ENCODE data around the gene CMYA5.

The CMYA5 gene

GRCh38 chr5:79791843-79792242 lies 102.2 kb downstream of the CMYA5 start:
- Histone ChIP-seq H3K9me3 (ENCODE audit: control insufficient read depth in 2 of 2, low read length in 2 of 2) (no peaks in the 10 kb centered on the region), H3K27ac (ENCODE audit: low read depth in 2 of 2, low read length in 2 of 2) (no peak overlapping the region), H3K4me1 (ENCODE audit: control insufficient read depth in 2 of 2, insufficient read depth in 2 of 2, low read length in 2 of 2) (peaks cover 0 to 3% of the 10 kb centered on the region in 2 donors), H3K4me3 (ENCODE audit: low read length in 2 of 2) (no peak overlapping the region), H3K9ac (ENCODE audit: low read depth in 1 of 2, low read length in 2 of 2) (no peak overlapping the region), H3K36me3 (ENCODE audit: control insufficient read depth in 2 of 2, insufficient read depth in 2 of 2, low read length in 2 of 2) (no peaks in the 10 kb centered on the region), H3K27me3 (ENCODE audit: control insufficient read depth in 2 of 2, insufficient read depth in 2 of 2, low read length in 2 of 2) (no peaks in the 10 kb centered on the region)

DNA sequence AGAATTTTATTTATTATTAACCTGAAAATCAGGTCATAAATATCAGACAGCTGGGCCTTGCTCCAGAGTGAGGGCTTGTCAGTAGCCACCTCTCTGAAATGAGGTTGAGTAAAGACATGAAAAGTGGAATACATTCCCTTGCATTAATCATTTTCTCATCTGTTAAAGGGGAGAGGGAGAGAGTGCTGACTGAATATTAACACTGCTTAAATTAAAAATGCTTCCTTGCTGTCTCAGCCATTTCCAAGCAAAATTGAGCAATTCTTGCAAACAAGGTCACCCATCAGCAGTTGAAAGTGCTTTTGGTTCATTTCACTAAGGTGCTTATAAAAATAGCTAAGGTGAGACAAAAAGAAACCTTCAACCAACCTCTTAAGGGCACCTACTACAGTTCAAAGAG lies 102.8 kb downstream of the CMYA5 start:
- Histone ChIP-seq H3K4me3 (ENCODE audit: low read length in 2 of 2) (no peak overlapping the region), H3K9me3 (ENCODE audit: control insufficient read depth in 2 of 2, low read length in 2 of 2) (no peaks in the 10 kb centered on the region), H3K4me1 (ENCODE audit: control insufficient read depth in 2 of 2, insufficient read depth in 2 of 2, low read length in 2 of 2) (peaks cover 0 to 3% of the 10 kb centered on the region in 2 donors), H3K9ac (ENCODE audit: low read depth in 1 of 2, low read length in 2 of 2) (no peak overlapping the region), H3K27me3 (ENCODE audit: control insufficient read depth in 2 of 2, insufficient read depth in 2 of 2, low read length in 2 of 2) (no peaks in the 10 kb centered on the region), H3K36me3 (ENCODE audit: control insufficient read depth in 2 of 2, insufficient read depth in 2 of 2, low read length in 2 of 2) (no peaks in the 10 kb centered on the region), H3K27ac (ENCODE audit: low read depth in 2 of 2, low read length in 2 of 2) (no peak overlapping the region)

- Histone ChIP-seq H3K27me3 (ENCODE audit: control insufficient read depth in 2 of 2, insufficient read depth in 2 of 2, low read length in 2 of 2) (no peaks in the 10 kb centered on the region), H3K9me3 (ENCODE audit: control insufficient read depth in 2 of 2, low read length in 2 of 2) (no peaks in the 10 kb centered on the region), H3K4me1 (ENCODE audit: control insufficient read depth in 2 of 2, insufficient read depth in 2 of 2, low read length in 2 of 2) (peaks cover 0 to 3% of the 10 kb centered on the region in 2 donors), H3K4me3 (ENCODE audit: low read length in 2 of 2) (no peak overlapping the region), H3K9ac (ENCODE audit: low read depth in 1 of 2, low read length in 2 of 2) (no peak overlapping the region), H3K36me3 (ENCODE audit: control insufficient read depth in 2 of 2, insufficient read depth in 2 of 2, low read length in 2 of 2) (no peaks in the 10 kb centered on the region), H3K27ac (ENCODE audit: low read depth in 2 of 2, low read length in 2 of 2) (no peak overlapping the region)
Measured at GRCh38 chr5:79793304-79793703, 103.7 kb downstream of the CMYA5 start.

- no peaks in the 10 kb centered on the region for H3K27me3 ChIP-seq (ENCODE audit: control insufficient read depth in 2 of 2, insufficient read depth in 2 of 2, low read length in 2 of 2)
- no peaks in the 10 kb centered on the region for H3K9me3 ChIP-seq (ENCODE audit: control insufficient read depth in 2 of 2, low read length in 2 of 2)
- no peaks in the 10 kb centered on the region for H3K36me3 ChIP-seq (ENCODE audit: control insufficient read depth in 2 of 2, insufficient read depth in 2 of 2, low read length in 2 of 2)
- H3K27ac ChIP-seq (ENCODE audit: low read depth in 2 of 2, low read length in 2 of 2) = no peak overlapping the region
- peaks cover 0 to 3% of the 10 kb centered on the region in 2 donors for H3K4me1 ChIP-seq (ENCODE audit: control insufficient read depth in 2 of 2, insufficient read depth in 2 of 2, low read length in 2 of 2)
- H3K9ac ChIP-seq (ENCODE audit: low read depth in 1 of 2, low read length in 2 of 2) = no peak overlapping the region
- no peak overlapping the region for H3K4me3 ChIP-seq (ENCODE audit: low read length in 2 of 2)
Measured at GRCh38 chr5:79793722-79794121, 104.1 kb downstream of the CMYA5 start.

DNA sequence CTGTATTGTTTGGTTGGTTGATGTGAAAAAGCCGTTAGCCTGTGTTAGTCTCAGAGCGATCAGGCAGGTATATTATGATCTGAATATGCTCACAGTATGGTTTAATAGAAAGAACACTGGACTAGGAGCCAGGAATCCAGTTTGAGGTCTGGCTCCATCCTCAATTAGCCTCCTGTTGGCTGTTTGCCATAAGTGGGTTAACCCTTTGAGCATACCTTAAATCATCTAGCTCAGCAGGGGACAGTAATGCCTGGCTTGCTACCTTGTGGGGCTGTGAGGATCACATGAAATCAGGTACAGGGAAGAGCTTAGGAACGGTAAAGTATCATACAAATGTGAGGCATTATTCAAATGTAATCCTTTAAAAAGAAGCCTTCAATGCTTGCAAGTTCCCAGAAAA lies 104.7 kb downstream of the CMYA5 start:
- H3K4me3 ChIP-seq (ENCODE audit: low read length in 2 of 2) = no peak overlapping the region
- H3K9ac ChIP-seq (ENCODE audit: low read depth in 1 of 2, low read length in 2 of 2) = no peak overlapping the region
- H3K36me3 ChIP-seq (ENCODE audit: control insufficient read depth in 2 of 2, insufficient read depth in 2 of 2, low read length in 2 of 2) = no peaks in the 10 kb centered on the region
- no peaks in the 10 kb centered on the region for H3K9me3 ChIP-seq (ENCODE audit: control insufficient read depth in 2 of 2, low read length in 2 of 2)
- peaks cover 0 to 3% of the 10 kb centered on the region in 2 donors for H3K4me1 ChIP-seq (ENCODE audit: control insufficient read depth in 2 of 2, insufficient read depth in 2 of 2, low read length in 2 of 2)
- H3K27me3 ChIP-seq (ENCODE audit: control insufficient read depth in 2 of 2, insufficient read depth in 2 of 2, low read length in 2 of 2) = no peaks in the 10 kb centered on the region
- no peak overlapping the region for H3K27ac ChIP-seq (ENCODE audit: low read depth in 2 of 2, low read length in 2 of 2)

DNA sequence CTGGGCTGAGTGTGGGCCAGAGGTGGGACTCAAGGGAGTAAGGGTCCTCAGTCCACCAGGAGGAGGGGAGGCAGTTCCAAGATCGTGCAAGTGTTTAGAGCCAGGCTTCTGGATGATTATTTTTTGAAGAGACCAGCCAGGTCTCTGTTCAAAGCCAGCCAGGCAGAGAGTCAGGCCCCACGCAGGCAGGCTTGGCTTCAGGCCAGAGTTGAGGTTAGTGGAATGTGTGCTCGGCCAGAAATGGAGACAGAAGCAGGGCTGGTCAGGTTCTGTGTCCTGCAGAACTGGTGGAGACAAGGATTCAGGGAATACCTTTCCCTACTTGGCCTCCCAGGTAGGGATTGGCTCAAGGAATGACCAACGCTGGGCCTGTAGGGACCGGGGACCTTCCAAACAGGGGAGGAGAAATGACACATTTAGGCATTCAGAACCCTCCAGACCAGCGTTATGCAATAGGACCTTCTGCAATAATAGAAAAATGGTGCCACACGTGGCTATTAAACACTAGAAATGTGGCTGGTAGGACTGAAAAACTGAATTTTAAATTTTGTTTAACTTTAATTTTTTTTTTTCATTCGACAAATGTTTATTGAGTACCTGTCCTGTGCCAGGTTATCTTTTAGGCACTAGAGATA lies 106.2 kb downstream of the CMYA5 start:
- H3K4me3 ChIP-seq (ENCODE audit: low read length in 2 of 2) = no peak overlapping the region
- no peak overlapping the region for H3K9ac ChIP-seq (ENCODE audit: low read depth in 1 of 2, low read length in 2 of 2)
- no peaks in the 10 kb centered on the region for H3K9me3 ChIP-seq (ENCODE audit: control insufficient read depth in 2 of 2, low read length in 2 of 2)
- H3K27me3 ChIP-seq (ENCODE audit: control insufficient read depth in 2 of 2, insufficient read depth in 2 of 2, low read length in 2 of 2) = no peaks in the 10 kb centered on the region
- H3K27ac ChIP-seq (ENCODE audit: low read depth in 2 of 2, low read length in 2 of 2) = no peak overlapping the region
- H3K4me1 ChIP-seq (ENCODE audit: control insufficient read depth in 2 of 2, insufficient read depth in 2 of 2, low read length in 2 of 2) = peaks cover 0 to 6% of the 10 kb centered on the region in 2 donors
- no peaks in the 10 kb centered on the region for H3K36me3 ChIP-seq (ENCODE audit: control insufficient read depth in 2 of 2, insufficient read depth in 2 of 2, low read length in 2 of 2)

- H3K9me3 ChIP-seq (ENCODE audit: control insufficient read depth in 2 of 2, low read length in 2 of 2) = no peaks in the 10 kb centered on the region
- H3K4me1 ChIP-seq (ENCODE audit: control insufficient read depth in 2 of 2, insufficient read depth in 2 of 2, low read length in 2 of 2) = peaks cover 7 to 8% of the 10 kb centered on the region in 2 donors
- no peak overlapping the region for H3K9ac ChIP-seq (ENCODE audit: low read depth in 1 of 2, low read length in 2 of 2)
- H3K36me3 ChIP-seq (ENCODE audit: control insufficient read depth in 2 of 2, insufficient read depth in 2 of 2, low read length in 2 of 2) = no peaks in the 10 kb centered on the region
- H3K27ac ChIP-seq (ENCODE audit: low read depth in 2 of 2, low read length in 2 of 2) = no peak overlapping the region
- H3K27me3 ChIP-seq (ENCODE audit: control insufficient read depth in 2 of 2, insufficient read depth in 2 of 2, low read length in 2 of 2) = no peaks in the 10 kb centered on the region
- no peak overlapping the region for H3K4me3 ChIP-seq (ENCODE audit: low read length in 2 of 2)
Measured at GRCh38 chr5:79798893-79799590, 109.4 kb downstream of the CMYA5 start.

GRCh38 chr5:79800979-79801827 lies 111.6 kb downstream of the CMYA5 start:
- no peaks in the 10 kb centered on the region for H3K36me3 ChIP-seq (ENCODE audit: control insufficient read depth in 2 of 2, insufficient read depth in 2 of 2, low read length in 2 of 2)
- no peaks in the 10 kb centered on the region for H3K27me3 ChIP-seq (ENCODE audit: control insufficient read depth in 2 of 2, insufficient read depth in 2 of 2, low read length in 2 of 2)
- H3K9me3 ChIP-seq (ENCODE audit: control insufficient read depth in 2 of 2, low read length in 2 of 2) = no peaks in the 10 kb centered on the region
- peak overlapping the region in 1 of 2 donors; percentile 34 for H3K27ac ChIP-seq (ENCODE audit: low read depth in 2 of 2, low read length in 2 of 2)
- peaks cover 4 to 8% of the 10 kb centered on the region in 2 donors for H3K4me1 ChIP-seq (ENCODE audit: control insufficient read depth in 2 of 2, insufficient read depth in 2 of 2, low read length in 2 of 2)
- H3K9ac ChIP-seq (ENCODE audit: low read depth in 1 of 2, low read length in 2 of 2) = no peak overlapping the region
- no peak overlapping the region for H3K4me3 ChIP-seq (ENCODE audit: low read length in 2 of 2)

DNA sequence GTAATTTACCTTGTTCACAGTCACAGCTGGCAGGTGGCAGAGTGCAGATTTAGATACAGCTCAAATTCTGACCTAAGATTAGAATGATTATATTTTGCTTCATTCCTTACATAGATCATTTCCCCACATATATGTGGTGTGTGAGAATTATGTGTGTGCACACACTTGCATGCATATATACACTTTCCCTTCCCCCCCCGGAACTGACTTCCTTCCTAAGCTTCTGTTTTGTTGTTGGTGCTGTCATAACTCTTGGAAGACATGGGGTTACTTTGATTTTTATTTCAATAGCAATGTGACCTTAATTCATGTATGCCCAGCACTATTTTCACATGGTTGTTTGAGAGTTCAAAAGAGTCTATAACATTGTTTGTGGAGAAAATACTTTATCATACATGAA lies 112.8 kb downstream of the CMYA5 start:
- Histone ChIP-seq H3K27ac (ENCODE audit: low read depth in 2 of 2, low read length in 2 of 2) (no peak overlapping the region), H3K27me3 (ENCODE audit: control insufficient read depth in 2 of 2, insufficient read depth in 2 of 2, low read length in 2 of 2) (no peaks in the 10 kb centered on the region), H3K9me3 (ENCODE audit: control insufficient read depth in 2 of 2, low read length in 2 of 2) (no peaks in the 10 kb centered on the region), H3K36me3 (ENCODE audit: control insufficient read depth in 2 of 2, insufficient read depth in 2 of 2, low read length in 2 of 2) (no peaks in the 10 kb centered on the region), H3K4me3 (ENCODE audit: low read length in 2 of 2) (no peak overlapping the region), H3K9ac (ENCODE audit: low read depth in 1 of 2, low read length in 2 of 2) (no peak overlapping the region), H3K4me1 (ENCODE audit: control insufficient read depth in 2 of 2, insufficient read depth in 2 of 2, low read length in 2 of 2) (peaks cover 4 to 8% of the 10 kb centered on the region in 2 donors)

GRCh38 chr5:79803007-79803406 lies 113.4 kb downstream of the CMYA5 start:
- no peak overlapping the region for H3K27ac ChIP-seq (ENCODE audit: low read depth in 2 of 2, low read length in 2 of 2)
- no peak overlapping the region for H3K9ac ChIP-seq (ENCODE audit: low read depth in 1 of 2, low read length in 2 of 2)
- no peaks in the 10 kb centered on the region for H3K36me3 ChIP-seq (ENCODE audit: control insufficient read depth in 2 of 2, insufficient read depth in 2 of 2, low read length in 2 of 2)
- no peaks in the 10 kb centered on the region for H3K9me3 ChIP-seq (ENCODE audit: control insufficient read depth in 2 of 2, low read length in 2 of 2)
- peaks cover 4 to 8% of the 10 kb centered on the region in 2 donors for H3K4me1 ChIP-seq (ENCODE audit: control insufficient read depth in 2 of 2, insufficient read depth in 2 of 2, low read length in 2 of 2)
- no peaks in the 10 kb centered on the region for H3K27me3 ChIP-seq (ENCODE audit: control insufficient read depth in 2 of 2, insufficient read depth in 2 of 2, low read length in 2 of 2)
- H3K4me3 ChIP-seq (ENCODE audit: low read length in 2 of 2) = no peak overlapping the region

Measured in mucosa of rectum (tissue), 2 donors.